ENCODE results near the gene MGST2. TPM values are rescaled to one million over a fixed set of nuclear protein-coding genes. Genes with fewer than 3 reads are reported as not detected.
A peak's percentile ranks its signal among the peaks of the same experiment; 100 is the strongest.

MGST2 gene
- total RNA-seq, 1 donor from 2014 or later, result 42.8 TPM

GRCh38 chr4:139725236-139725635 lies 59.6 kb downstream of the MGST2 start:
- no peak for ATAC-seq
- DNase-seq (ENCODE audit: low spot score), result no peak
- intact Hi-C loops (cut with DNase I), result no loop called here

- ATAC-seq, result no peak
- DNase-seq (ENCODE audit: low spot score), result no peak
- intact Hi-C loops (cut with DNase I), result no loop called here
These were observed 61.0 kb downstream of the MGST2 start for GRCh38 chr4:139726615-139727014.

GRCh38 chr4:139728146-139728545 lies 62.5 kb downstream of the MGST2 start:
- intact Hi-C loops (cut with DNase I), result no loop called here
- DNase-seq (ENCODE audit: low spot score) (no peak), ATAC-seq (no peak)

- no peak for ATAC-seq
- no peak for DNase-seq (ENCODE audit: low spot score)
- intact Hi-C loops (cut with DNase I), result no loop called here
These were observed 63.2 kb downstream of the MGST2 start for GRCh38 chr4:139728840-139729239.

- ATAC-seq (no peak), DNase-seq (ENCODE audit: low spot score) (no peak)
- intact Hi-C loops (cut with DNase I), result loop anchor here (5.0 to 10.0 kb wide), 3 partner anchors 272 to 519 kb away; partner anchors contain the start of gene MAML3
These were observed 67.5 kb downstream of the MGST2 start for GRCh38 chr4:139732991-139733570.

- intact Hi-C loops (cut with DNase I), result loop anchor here (5.0 to 10.0 kb wide), 3 partner anchors 270 to 518 kb away; partner anchors contain the start of gene MAML3
- no peak for DNase-seq (ENCODE audit: low spot score)
- peak; percentile 77 for ATAC-seq
These were observed 68.7 kb downstream of the MGST2 start for GRCh38 chr4:139734201-139734874.

- intact Hi-C loops (cut with DNase I), result loop anchor here (5.0 to 10.0 kb wide), 3 partner anchors 270 to 517 kb away; partner anchors contain the start of gene MAML3
- ATAC-seq, result peak; percentile 95
- peak; percentile 93 for DNase-seq (ENCODE audit: low spot score)
These were observed 69.3 kb downstream of the MGST2 start for GRCh38 chr4:139734875-139735380.

- DNase-seq (ENCODE audit: low spot score) (peak; percentile 71), ATAC-seq (peak; percentile 33)
- intact Hi-C loops (cut with DNase I), result loop anchor here (10.0 kb wide), 2 partner anchors 269 to 419 kb away; partner anchors contain the start of gene MAML3
These were observed 70.0 kb downstream of the MGST2 start for GRCh38 chr4:139735381-139736273.

GRCh38 chr4:139736274-139736660 lies 70.6 kb downstream of the MGST2 start:
- no peak for DNase-seq (ENCODE audit: low spot score)
- ATAC-seq, result no peak
- intact Hi-C loops (cut with DNase I), result loop anchor here (10.0 kb wide), 2 partner anchors 269 to 419 kb away; partner anchors contain the start of gene MAML3

- intact Hi-C loops (cut with DNase I), result loop anchor here (10.0 kb wide), 2 partner anchors 268 to 418 kb away; partner anchors contain the start of gene MAML3
- ATAC-seq (no peak), DNase-seq (ENCODE audit: low spot score) (no peak)
These were observed 71.0 kb downstream of the MGST2 start for GRCh38 chr4:139736661-139737060.

- DNase-seq (ENCODE audit: low spot score), result no peak
- ATAC-seq, result no peak
- intact Hi-C loops (cut with DNase I), result loop anchor here (10.0 kb wide), 2 partner anchors 266 to 416 kb away; partner anchors contain the start of gene MAML3
These were observed 73.4 kb downstream of the MGST2 start for GRCh38 chr4:139738846-139739613.

GRCh38 chr4:139740121-139740520 lies 74.5 kb downstream of the MGST2 start:
- ATAC-seq, result peak; percentile 26
- intact Hi-C loops (cut with DNase I), result no loop called here
- no peak for DNase-seq (ENCODE audit: low spot score)

GRCh38 chr4:139740531-139741041 lies 75.0 kb downstream of the MGST2 start:
- ATAC-seq (peak; percentile 91), DNase-seq (ENCODE audit: low spot score) (peak; percentile 73)
- intact Hi-C loops (cut with DNase I), result no loop called here

- DNase-seq (ENCODE audit: low spot score) (no peak), ATAC-seq (no peak)
- intact Hi-C loops (cut with DNase I), result no loop called here
These were observed 77.4 kb downstream of the MGST2 start for GRCh38 chr4:139743027-139743426.

- DNase-seq (ENCODE audit: low spot score) (no peak), ATAC-seq (no peak)
- intact Hi-C loops (cut with DNase I), result no loop called here
These were observed 78.6 kb downstream of the MGST2 start for GRCh38 chr4:139744232-139744631.

- ATAC-seq, result no peak
These were observed 79.6 kb downstream of the MGST2 start for GRCh38 chr4:139745111-139745639.

GRCh38 chr4:139746431-139747171 lies 81.0 kb downstream of the MGST2 start:
- intact Hi-C loops (cut with DNase I), result no loop called here
- no peak for DNase-seq (ENCODE audit: low spot score)
- ATAC-seq, result no peak

More at GRCh38 chr4:139745111-139745639, 79.6 kb downstream of the MGST2 start:
- no peak for DNase-seq (ENCODE audit: low spot score)
- intact Hi-C loops (cut with DNase I), result no loop called here

Measured in sciatic nerve (tissue), 2 donors.